Measurements from ENCODE around the gene MAGI2.

The MAGI2 gene

GRCh38 chr7:79241288-79242060 is 212.0 kb downstream of the MAGI2 start:
- DNase-seq = no peak

GRCh38 chr7:79240413-79240812 is 213.1 kb downstream of the MAGI2 start:
- DNase-seq = no peak

GRCh38 chr7:79236352-79237028 is 217.0 kb downstream of the MAGI2 start:
- DNase-seq = no peak

GRCh38 chr7:79227044-79227443 is 226.4 kb downstream of the MAGI2 start:
- DNase-seq = no peak

- no peak for DNase-seq
These were observed 232.3 kb downstream of the MAGI2 start for GRCh38 chr7:79221211-79221610.

- no peak for DNase-seq
These were observed 235.4 kb downstream of the MAGI2 start for GRCh38 chr7:79217976-79218626.

GRCh38 chr7:79217468-79217867 is 236.0 kb downstream of the MAGI2 start:
- no peak for DNase-seq

- no peak for DNase-seq
These were observed 237.2 kb downstream of the MAGI2 start for GRCh38 chr7:79216236-79216635.

- no peak for DNase-seq
These were observed 241.1 kb downstream of the MAGI2 start for GRCh38 chr7:79212334-79212733.

- DNase-seq = no peak
These were observed 241.7 kb downstream of the MAGI2 start for GRCh38 chr7:79211724-79212123.

GRCh38 chr7:79199961-79200360 is 253.5 kb downstream of the MAGI2 start:
- DNase-seq = no peak

GRCh38 chr7:79199266-79199665 is 254.2 kb downstream of the MAGI2 start:
- no peak for DNase-seq

GRCh38 chr7:79185605-79186004 is 267.9 kb downstream of the MAGI2 start:
- DNase-seq = no peak

- DNase-seq = no peak
These were observed 271.2 kb downstream of the MAGI2 start for GRCh38 chr7:79182283-79182682.

- no peak for DNase-seq
These were observed 272.9 kb downstream of the MAGI2 start for GRCh38 chr7:79180533-79180932.

- no peak for DNase-seq
These were observed 276.5 kb downstream of the MAGI2 start for GRCh38 chr7:79176859-79177477.

GRCh38 chr7:79175374-79175773 is 278.1 kb downstream of the MAGI2 start:
- no peak for DNase-seq

GRCh38 chr7:79165225-79165624 is 288.2 kb downstream of the MAGI2 start:
- DNase-seq = no peak

GRCh38 chr7:79159040-79159664 is 294.3 kb downstream of the MAGI2 start:
- no peak for DNase-seq

- no peak for DNase-seq
These were observed 296.2 kb downstream of the MAGI2 start for GRCh38 chr7:79157281-79157680.

GRCh38 chr7:79149831-79150230 is 303.6 kb downstream of the MAGI2 start:
- DNase-seq = no peak

- no peak for DNase-seq
These were observed 310.8 kb downstream of the MAGI2 start for GRCh38 chr7:79142706-79143105.

GRCh38 chr7:79141252-79141651 is 312.2 kb downstream of the MAGI2 start:
- DNase-seq = no peak

Measured in activated naive CD4-positive, alpha-beta T cell treated with Interleukin-2 at 50 U/mL for 16 hours (primary cell).